ENCODE results near the gene SLC10A7.

The SLC10A7 gene

GRCh38 chr4:146521541-146522097, at the start of gene SLC10A7:
Gene SLC10A7 (minus strand): TSS chr4:146521940. CDS start chr4:146521717, 223 bp downstream.
- DNase-seq, result peak in 57 of 58 donors; percentile 23 to 85 (median 68)

- no peak for DNase-seq
Measured at GRCh38 chr4:146567396-146567795, 45.7 kb upstream of the SLC10A7 start.

GRCh38 chr4:146564492-146564891, 42.8 kb upstream of the SLC10A7 start:
- DNase-seq, result no peak

- DNase-seq, result no peak
Measured at GRCh38 chr4:146550161-146550560, 28.4 kb upstream of the SLC10A7 start.

- DNase-seq, result no peak
Measured at GRCh38 chr4:146548443-146548842, 26.7 kb upstream of the SLC10A7 start.

GRCh38 chr4:146545102-146545501, 23.4 kb upstream of the SLC10A7 start:
- no peak for DNase-seq

- DNase-seq, result no peak
Measured at GRCh38 chr4:146534178-146534577, 12.4 kb upstream of the SLC10A7 start.

GRCh38 chr4:146525754-146526153, 4.0 kb upstream of the SLC10A7 start:
- no peak for DNase-seq

- DNase-seq, result no peak
Measured at GRCh38 chr4:146524663-146525062, 2.9 kb upstream of the SLC10A7 start.

- DNase-seq, result peak in 2 of 58 donors; percentile 25 to 39
Measured at GRCh38 chr4:146522869-146523205, 1.1 kb upstream of the SLC10A7 start.

- DNase-seq, result peak; percentile 3 to 92 (median 83)
Measured at GRCh38 chr4:146522098-146522868, 543 bp upstream of the SLC10A7 start.

- peak in 9 of 58 donors; percentile 1 to 19 (median 2) for DNase-seq
Measured at GRCh38 chr4:146520896-146521540, 722 bp downstream of the SLC10A7 start.

GRCh38 chr4:146514651-146515357, 6.9 kb downstream of the SLC10A7 start:
- no peak for DNase-seq

GRCh38 chr4:146513548-146513947, 8.2 kb downstream of the SLC10A7 start:
- DNase-seq, result no peak

- no peak for DNase-seq
Measured at GRCh38 chr4:146511381-146511780, 10.4 kb downstream of the SLC10A7 start.

- no peak for DNase-seq
Measured at GRCh38 chr4:146510942-146511341, 10.8 kb downstream of the SLC10A7 start.

- no peak for DNase-seq
Measured at GRCh38 chr4:146508229-146508939, 13.4 kb downstream of the SLC10A7 start.

GRCh38 chr4:146507632-146508031, 14.1 kb downstream of the SLC10A7 start:
- DNase-seq, result no peak

GRCh38 chr4:146506272-146506671, 15.5 kb downstream of the SLC10A7 start:
- no peak for DNase-seq

GRCh38 chr4:146500216-146500615, 21.5 kb downstream of the SLC10A7 start:
- DNase-seq, result no peak

GRCh38 chr4:146498291-146498690, 23.4 kb downstream of the SLC10A7 start:
- DNase-seq, result no peak
